Skeletal muscle tissue (tissue), 4 donors: Measurements from ENCODE around the gene GABBR2. TPM values are rescaled to one million over a fixed set of nuclear protein-coding genes. Genes with fewer than 3 reads are reported as not detected.
"Not testable (repeated sequence)": the region's sequence is repeated elsewhere in the genome, so short reads cannot be mapped to it uniquely, and the experiment has no call there.

ENCODE experiments used
- H3K27ac ChIP-seq: one replicate; pipeline ENCODE4 v1.7.0; 2013; ENCODE audit warnings: mild to moderate bottlenecking, low read depth, low read length, inconsistent platforms
- H3K27me3 ChIP-seq, 3 donors: one replicate each; pipeline ENCODE4 v1.7.0; 2013; ENCODE audit warnings: low read length in 3 of 3; ENCODE audit not compliant: control insufficient read depth in 3 of 3, insufficient read depth in 3 of 3
- H3K36me3 ChIP-seq, 3 donors: one replicate each; pipeline ENCODE4 v1.7.0; 2013; ENCODE audit warnings: low read length in 3 of 3; ENCODE audit not compliant: control insufficient read depth in 3 of 3, insufficient read depth in 3 of 3
- H3K4me1 ChIP-seq, 3 donors: one replicate each; pipeline ENCODE4 v1.7.0; 2013; ENCODE audit warnings: low read length in 3 of 3, mild to moderate bottlenecking in 3 of 3; ENCODE audit not compliant: control insufficient read depth in 3 of 3, insufficient read depth in 3 of 3
- H3K4me3 ChIP-seq, 3 donors: one replicate each; pipeline ENCODE4 v1.7.0; 2013; ENCODE audit warnings: low read length in 3 of 3
- H3K9ac ChIP-seq, 3 donors: one replicate each; pipeline ENCODE4 v1.7.0; 2013; ENCODE audit warnings: low read length in 3 of 3, mild to moderate bottlenecking in 3 of 3, moderate library complexity in 2 of 3, low read depth in 1 of 3
- H3K9me3 ChIP-seq, 3 donors: one replicate each; pipeline ENCODE4 v1.7.0; 2013; ENCODE audit warnings: low read length in 3 of 3; ENCODE audit not compliant: control insufficient read depth in 3 of 3
- total RNA-seq: library from RNA; depleted of rRNA; stranded (reverse); fragments of >200 nt; gene quantifications from one replicate; pipeline ENCODE4 v1.2.3, GENCODE V29; 2014
- donor health status: Osteomylitis.

Gene GABBR2
- total RNA-seq, 1 donor from 2014 or later: under 0.01 TPM

- no peak overlapping the region for H3K27ac ChIP-seq
- no peaks in the 10 kb centered on the region for H3K4me1 ChIP-seq
- H3K9me3 ChIP-seq: no peaks in the 10 kb centered on the region
- H3K36me3 ChIP-seq: no peaks in the 10 kb centered on the region
- no peak overlapping the region for H3K4me3 ChIP-seq
- no peak overlapping the region for H3K9ac ChIP-seq
- peaks cover 6 to 34% (median 11%) of the 10 kb centered on the region in 3 donors for H3K27me3 ChIP-seq
These were observed 428.2 kb downstream of the GABBR2 start for GRCh38 chr9:98280574-98280973.

DNA sequence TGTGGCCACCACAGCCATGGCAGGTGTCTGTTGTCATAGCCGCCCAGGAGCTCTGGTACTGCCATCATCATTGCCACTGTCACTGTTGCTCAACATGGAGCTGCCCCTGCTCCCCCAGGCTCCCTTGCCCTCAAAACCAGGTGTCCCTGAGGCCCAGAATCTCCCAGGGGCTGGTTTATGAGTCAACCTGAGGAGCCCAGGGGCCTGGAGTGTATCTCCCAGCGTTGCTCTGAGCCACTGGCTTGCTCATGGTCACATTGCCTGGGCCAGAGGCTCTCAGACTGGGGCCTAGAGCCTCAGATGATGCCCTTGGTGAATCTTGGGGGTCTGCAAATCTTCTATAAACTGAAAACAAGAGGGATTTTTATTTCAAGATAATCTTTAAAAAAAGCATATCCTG is 428.6 kb downstream of the GABBR2 start:
- Histone ChIP-seq H3K27me3 (peaks cover 6 to 34% (median 11%) of the 10 kb centered on the region in 3 donors), H3K9me3 (no peaks in the 10 kb centered on the region), H3K36me3 (no peaks in the 10 kb centered on the region)

DNA sequence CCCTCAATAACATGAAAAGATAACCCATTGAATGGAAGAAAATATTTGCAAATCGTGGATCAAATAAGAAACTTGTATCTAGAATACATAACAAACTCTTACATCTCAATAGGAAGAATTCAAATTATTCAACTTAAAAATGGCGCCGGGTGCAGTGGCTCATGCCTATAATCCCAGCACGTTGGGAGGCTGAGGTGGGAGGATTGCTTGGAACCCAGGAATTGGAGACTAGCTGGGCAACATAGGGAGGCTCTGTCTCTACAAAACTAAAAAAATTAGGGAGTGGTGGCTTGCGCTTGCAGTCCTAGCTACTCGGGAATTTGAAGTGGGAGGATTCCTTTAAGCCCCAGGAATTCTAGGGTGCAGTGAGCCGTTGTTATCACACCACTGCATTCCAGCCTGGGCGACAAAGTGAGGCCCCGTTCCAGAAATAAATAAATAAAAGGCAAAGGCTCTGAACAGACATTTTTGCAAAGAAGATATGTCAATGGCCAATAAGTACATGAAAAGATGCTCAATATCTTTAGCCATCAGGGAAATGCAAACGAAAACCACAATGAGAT is 431.7 kb downstream of the GABBR2 start:
- Histone ChIP-seq H3K4me3 (no peak overlapping the region), H3K9ac (no peak overlapping the region), H3K27ac (no peak overlapping the region), H3K27me3 (peaks cover 6 to 33% (median 13%) of the 10 kb centered on the region in 3 donors), H3K36me3 (no peaks in the 10 kb centered on the region), H3K4me1 (no peaks in the 10 kb centered on the region), H3K9me3 (no peaks in the 10 kb centered on the region)

More for the DNA sequence above, 428.6 kb downstream of the GABBR2 start:
- H3K4me3 ChIP-seq: no peak overlapping the region
- H3K4me1 ChIP-seq: no peaks in the 10 kb centered on the region
- no peak overlapping the region for H3K27ac ChIP-seq
- no peak overlapping the region for H3K9ac ChIP-seq

- no peaks in the 10 kb centered on the region for H3K36me3 ChIP-seq
- H3K4me1 ChIP-seq: no peaks in the 10 kb centered on the region
- no peak overlapping the region for H3K9ac ChIP-seq
- H3K27me3 ChIP-seq: peaks cover 4 to 34% (median 15%) of the 10 kb centered on the region in 3 donors
- H3K9me3 ChIP-seq: no peaks in the 10 kb centered on the region
- H3K4me3 ChIP-seq: no peak overlapping the region
- no peak overlapping the region for H3K27ac ChIP-seq
These were observed 433.6 kb downstream of the GABBR2 start for GRCh38 chr9:98275159-98275558.

DNA sequence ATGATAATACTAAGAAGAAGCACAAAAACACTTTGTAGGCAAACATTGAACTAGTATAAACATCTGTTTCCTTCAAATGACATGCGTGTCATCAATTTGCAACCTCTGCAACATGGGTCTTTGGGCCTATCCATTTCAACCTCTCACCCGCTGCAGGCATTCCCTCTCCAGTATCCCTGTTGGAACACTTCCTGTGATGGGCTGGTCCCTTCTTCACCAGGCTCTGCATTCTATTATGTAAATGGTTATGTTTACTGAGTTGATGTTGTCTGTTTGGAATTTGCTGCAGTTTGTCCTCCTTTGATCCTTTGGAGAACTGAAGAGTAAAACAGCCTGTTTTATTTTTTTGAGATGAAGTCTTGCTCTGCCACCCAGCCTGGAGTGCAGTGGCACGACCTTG is 436.7 kb downstream of the GABBR2 start:
- Histone ChIP-seq H3K27ac (no peak overlapping the region), H3K27me3 (peaks cover 0 to 11% (median 6%) of the 10 kb centered on the region in 3 donors)

DNA sequence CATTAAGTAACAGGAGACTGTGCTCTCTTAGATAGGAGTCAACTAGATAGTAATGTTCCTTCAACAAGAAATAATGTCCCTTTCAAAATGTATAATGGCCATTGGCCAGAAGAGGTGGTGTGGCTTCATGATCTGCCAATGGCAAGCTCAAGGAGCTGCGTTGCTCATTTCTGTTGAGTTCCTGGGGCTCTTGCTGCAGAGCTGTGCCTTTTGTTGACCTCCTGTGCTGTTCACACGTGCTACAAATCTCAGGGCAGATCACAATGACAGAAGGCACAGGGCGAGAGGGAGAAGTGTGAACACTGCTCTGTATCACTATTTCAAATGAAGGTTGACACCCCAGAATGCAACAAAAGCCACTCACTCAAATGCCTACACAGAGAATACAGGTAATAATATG is 437.3 kb downstream of the GABBR2 start:
- Histone ChIP-seq H3K9me3 (no peaks in the 10 kb centered on the region), H3K4me3 (no peak overlapping the region), H3K27ac (no peak overlapping the region), H3K27me3 (peaks cover 0 to 8% (median 6%) of the 10 kb centered on the region in 3 donors), H3K9ac (no peak overlapping the region), H3K36me3 (no peaks in the 10 kb centered on the region), H3K4me1 (no peaks in the 10 kb centered on the region)

More for the DNA sequence above, 436.7 kb downstream of the GABBR2 start:
- no peaks in the 10 kb centered on the region for H3K36me3 ChIP-seq
- H3K4me1 ChIP-seq: no peaks in the 10 kb centered on the region
- no peak overlapping the region for H3K4me3 ChIP-seq
- H3K9me3 ChIP-seq: no peaks in the 10 kb centered on the region
- no peak overlapping the region for H3K9ac ChIP-seq

DNA sequence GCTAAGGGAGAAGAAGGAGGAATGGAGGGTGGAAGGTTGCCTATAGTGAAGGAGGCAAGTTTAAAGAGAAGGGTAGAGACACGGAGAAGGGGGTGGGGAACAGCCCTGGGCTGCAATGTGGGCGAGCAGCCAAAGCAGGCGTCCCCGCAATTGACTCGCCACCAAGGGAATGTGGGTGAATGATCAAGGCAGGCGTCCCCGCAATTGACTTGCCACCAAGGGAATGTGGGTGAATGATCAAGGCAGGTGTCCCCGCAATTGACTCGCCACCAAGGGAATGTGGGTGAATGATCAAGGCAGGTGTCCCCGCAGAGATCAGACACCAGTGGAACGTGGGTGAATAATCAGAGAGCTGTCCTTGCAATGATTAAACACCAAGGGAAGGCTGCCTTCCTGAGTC is 438.5 kb downstream of the GABBR2 start:
- not testable (repeated sequence) for H3K9me3 ChIP-seq, H3K9ac ChIP-seq, H3K4me3 ChIP-seq, H3K36me3 ChIP-seq, H3K4me1 ChIP-seq, H3K27me3 ChIP-seq, H3K27ac ChIP-seq

DNA sequence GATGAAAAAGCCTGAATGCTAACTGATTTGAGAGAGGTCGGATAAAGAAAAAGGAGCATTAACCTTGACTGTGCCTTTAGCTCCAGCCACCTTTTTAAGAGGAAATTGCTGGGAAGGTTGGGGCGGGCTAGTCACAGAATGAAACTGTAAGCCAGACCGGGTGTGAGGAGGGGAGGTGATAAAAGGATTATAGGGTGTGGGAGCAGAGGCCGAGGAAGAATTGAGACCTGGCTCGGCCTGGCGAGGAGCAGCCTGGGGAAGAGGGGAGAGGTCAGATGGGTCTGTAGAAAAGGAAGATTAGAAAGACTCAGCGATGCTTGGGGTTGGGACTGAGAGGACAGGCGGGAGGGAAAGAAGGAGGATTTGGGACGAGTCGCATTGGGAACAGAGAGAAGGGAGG is 439.1 kb downstream of the GABBR2 start:
- not testable (repeated sequence) for H3K9me3 ChIP-seq, H3K36me3 ChIP-seq, H3K9ac ChIP-seq, H3K27ac ChIP-seq, H3K27me3 ChIP-seq, H3K4me3 ChIP-seq, H3K4me1 ChIP-seq

DNA sequence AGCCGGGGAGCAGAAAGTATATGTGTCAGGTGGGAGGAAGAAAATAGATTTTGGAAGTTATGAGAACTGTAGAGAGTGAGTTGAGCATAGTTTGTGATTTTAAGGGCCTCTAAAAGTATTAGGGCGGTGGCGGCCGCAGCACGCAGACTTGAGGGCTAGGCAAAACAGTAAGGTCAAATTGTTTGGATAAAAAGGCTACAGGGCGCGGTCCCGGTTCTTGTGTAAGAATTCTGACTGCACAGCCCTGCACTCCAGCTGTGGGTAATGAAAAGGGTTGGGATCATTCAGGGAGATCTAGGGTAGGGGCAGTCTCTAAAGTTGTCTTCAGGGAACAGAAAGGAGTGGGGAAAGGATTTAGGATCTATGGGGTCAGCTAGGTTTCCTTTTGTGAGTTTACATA is 441.2 kb downstream of the GABBR2 start:
- H3K27ac ChIP-seq, H3K4me1 ChIP-seq, H3K4me3 ChIP-seq, H3K36me3 ChIP-seq, H3K9ac ChIP-seq, H3K27me3 ChIP-seq, H3K9me3 ChIP-seq: not testable (repeated sequence)

DNA sequence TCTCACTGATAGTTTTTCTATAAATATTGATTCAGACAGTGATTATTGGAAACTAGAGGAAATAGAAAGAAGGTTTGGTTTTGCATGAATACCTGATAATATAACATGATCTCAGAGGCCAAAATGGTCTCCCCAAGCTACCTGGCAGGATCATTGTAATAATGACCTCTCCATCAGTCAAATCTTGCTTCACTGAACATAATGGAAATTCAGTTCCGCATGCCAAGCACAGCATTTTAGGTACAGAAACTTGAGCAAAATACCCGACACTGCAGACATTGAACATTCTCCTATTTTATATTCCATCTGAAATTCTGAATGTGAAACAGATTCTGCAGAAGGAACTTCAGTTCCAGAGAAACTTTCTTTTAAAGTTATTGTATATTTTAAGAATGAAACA is 444.2 kb downstream of the GABBR2 start:
- no peaks in the 10 kb centered on the region for H3K36me3 ChIP-seq
- H3K9ac ChIP-seq: no peak overlapping the region
- no peaks in the 10 kb centered on the region for H3K9me3 ChIP-seq
- no peak overlapping the region for H3K4me3 ChIP-seq
- H3K4me1 ChIP-seq: no peaks in the 10 kb centered on the region
- H3K27me3 ChIP-seq: no peaks in the 10 kb centered on the region
- H3K27ac ChIP-seq: no peak overlapping the region
